Measurements from ENCODE around the gene CLCN6.

CLCN6 gene

DNA sequence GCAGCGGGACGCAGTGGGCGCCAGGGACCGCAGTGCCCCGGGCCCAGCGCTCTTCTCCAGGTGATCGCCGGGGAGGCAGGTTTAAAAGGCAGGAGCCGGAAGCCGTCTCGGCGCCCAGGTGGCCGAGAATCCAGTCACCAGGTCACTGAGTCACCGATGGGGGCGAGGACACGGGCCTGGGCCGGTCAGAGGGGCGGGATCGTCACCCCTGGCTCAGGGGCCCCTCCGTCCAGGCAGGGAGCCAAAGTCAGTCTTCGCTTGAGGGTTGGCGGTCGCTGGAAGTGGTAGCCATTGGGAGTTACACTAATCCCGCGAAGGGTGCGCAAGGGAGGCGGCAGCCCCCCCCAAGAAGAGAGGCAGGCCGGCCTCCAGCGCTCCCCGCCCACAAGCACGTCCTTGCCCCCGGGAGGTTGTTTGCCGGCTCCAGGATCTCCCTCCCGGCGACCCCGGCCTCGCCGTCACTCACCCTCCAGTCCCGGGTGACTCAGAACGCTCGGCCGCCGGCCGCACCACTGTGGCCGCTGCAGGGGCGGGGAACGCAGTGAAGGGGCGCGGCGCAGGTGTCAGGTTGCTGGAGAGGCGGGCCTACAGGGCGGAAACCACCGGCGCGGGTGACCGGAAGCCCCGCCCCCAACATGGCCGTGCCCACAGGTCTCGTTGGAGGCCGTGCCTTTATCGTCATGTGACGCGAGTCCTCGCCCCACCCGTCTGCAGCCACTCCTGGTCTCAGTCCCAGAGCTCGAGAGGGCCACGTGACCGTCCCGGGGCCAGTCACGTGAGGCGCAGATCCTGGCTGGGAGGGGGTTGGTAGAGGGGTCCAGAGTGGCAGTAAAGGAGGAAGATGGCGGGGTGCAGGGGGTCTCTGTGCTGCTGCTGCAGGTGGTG lies at the start of gene CLCN6, which contains the start of gene MTHFR:
TSS of gene CLCN6 (plus strand) at position 770 of the 885 bp plus-strand sequence. CDS start at position 842, 72 bp downstream.
TSS of gene MTHFR (minus strand) at position 543 of the 885 bp plus-strand sequence. CDS start 2,848 bp downstream, outside the sequence.
- peak; percentile 97 for DNase-seq

GRCh38 chr1:11757047-11757446 lies 48.9 kb upstream of the CLCN6 start:
- DNase-seq = no peak

GRCh38 chr1:11759791-11760190 lies 46.2 kb upstream of the CLCN6 start:
- no peak for DNase-seq

GRCh38 chr1:11761285-11761684 lies 44.7 kb upstream of the CLCN6 start:
- no peak for DNase-seq

- no peak for DNase-seq
These were observed 44.0 kb upstream of the CLCN6 start, which contains the start of gene C1orf167 for GRCh38 chr1:11761988-11762406. Gene C1orf167 (plus strand): TSS chr1:11762193. CDS start chr1:11764401, 2,208 bp downstream.

DNA sequence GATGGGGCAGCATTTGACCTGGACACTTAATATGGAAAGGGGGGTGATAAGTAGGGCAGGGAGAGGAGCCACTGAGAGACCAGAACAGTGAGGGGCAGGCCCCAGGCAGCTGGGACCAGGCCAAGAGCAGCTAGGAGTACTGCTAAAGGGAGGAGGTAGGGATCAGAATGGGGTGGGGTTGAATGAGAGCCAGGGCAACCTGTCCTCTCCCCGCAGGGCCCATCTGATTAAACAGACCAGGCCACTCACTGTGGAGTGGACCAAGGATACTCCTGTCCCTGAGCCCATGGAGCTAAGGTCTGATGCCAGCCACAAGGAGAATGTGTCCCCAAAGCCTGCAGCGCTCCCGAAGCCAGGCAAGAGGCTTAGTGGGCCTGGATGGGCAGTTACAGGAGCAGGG lies 41.9 kb upstream of the CLCN6 start:
- no peak for DNase-seq

DNA sequence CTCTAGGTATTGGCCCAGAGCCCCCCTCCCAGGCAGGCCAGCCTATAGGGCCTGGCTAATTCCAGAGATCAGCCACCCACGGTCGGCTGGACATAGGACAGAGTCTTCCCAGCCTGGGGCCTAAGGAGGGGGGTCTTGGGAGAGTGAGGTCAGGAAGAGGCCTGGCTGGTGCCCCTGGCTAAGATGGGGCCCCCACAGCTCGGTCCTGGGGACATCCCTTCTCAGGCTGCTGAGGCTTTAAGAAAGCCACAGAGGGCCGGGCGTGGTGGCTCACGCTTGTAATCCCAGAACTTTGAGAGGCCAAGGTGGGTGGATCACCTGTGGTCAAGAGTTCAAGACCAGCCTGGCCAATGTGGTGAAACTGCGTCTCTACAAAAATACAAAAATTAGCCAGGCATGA lies 41.5 kb upstream of the CLCN6 start:
- DNase-seq = no peak

GRCh38 chr1:11765661-11766428 lies 40.1 kb upstream of the CLCN6 start:
- DNase-seq = no peak

DNA sequence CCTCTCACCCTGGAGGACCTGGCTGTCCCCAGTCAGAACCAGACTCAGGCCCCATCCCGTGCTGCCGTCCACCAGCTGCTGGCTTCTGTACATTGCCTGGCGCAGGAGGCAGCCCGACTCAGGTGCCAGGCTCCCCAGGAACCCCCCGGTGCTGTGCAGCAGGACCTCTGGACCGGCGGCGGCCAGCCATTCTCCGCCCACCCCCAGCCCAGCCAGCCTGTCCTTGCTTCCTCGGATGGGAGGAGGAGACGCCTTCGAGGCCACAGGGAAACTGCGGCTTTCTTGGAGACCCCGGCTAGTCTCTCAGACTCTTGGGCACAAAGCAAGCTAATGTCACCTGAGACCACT lies 39.6 kb upstream of the CLCN6 start:
- no peak for DNase-seq

GRCh38 chr1:11767922-11768704 lies 37.9 kb upstream of the CLCN6 start:
- no peak for DNase-seq

DNA sequence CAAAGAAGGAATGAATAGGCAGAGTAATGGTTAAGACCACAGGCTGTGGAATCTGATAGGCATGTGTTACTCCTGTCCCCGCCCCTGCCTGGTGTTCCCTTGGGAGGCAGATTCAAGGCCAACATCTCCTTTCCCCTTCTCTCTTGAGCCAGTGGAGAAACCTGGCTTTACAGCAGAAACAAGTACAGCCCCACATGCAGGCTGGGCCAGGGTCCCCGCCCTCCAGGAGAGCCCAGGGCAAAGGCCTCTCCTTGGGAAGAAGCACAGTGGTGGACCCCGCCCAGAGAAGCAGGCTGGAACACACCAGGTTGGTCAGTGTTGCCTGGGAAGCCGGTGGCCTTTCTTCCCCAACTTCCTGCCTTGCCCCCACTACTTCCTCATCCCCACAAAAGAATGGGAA lies 37.2 kb upstream of the CLCN6 start:
- DNase-seq = no peak

GRCh38 chr1:11769274-11769673 lies 36.7 kb upstream of the CLCN6 start:
- DNase-seq = no peak

- no peak for DNase-seq
These were observed 36.0 kb upstream of the CLCN6 start for GRCh38 chr1:11770011-11770410.

- no peak for DNase-seq
These were observed 34.4 kb upstream of the CLCN6 start for GRCh38 chr1:11771481-11772043.

DNA sequence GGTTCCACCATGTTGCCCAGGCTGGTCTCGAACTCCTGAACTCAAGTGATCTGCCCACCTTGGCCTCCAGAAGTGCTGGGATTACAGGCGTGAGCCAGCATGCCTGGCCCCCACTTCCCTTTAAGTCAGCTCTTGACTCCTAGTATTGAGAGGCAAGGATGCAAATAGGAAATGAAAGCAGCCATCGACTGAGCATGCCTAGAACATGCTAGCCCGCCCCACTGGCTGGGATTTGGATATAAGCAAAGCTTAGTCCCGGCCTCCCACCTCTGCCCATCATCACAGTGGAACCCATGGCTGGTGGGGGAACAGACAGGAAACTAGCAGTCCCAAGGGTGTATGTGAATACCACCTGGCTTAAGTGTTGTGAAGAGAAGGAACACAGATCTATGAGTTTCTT lies 33.5 kb upstream of the CLCN6 start:
- DNase-seq = no peak

DNA sequence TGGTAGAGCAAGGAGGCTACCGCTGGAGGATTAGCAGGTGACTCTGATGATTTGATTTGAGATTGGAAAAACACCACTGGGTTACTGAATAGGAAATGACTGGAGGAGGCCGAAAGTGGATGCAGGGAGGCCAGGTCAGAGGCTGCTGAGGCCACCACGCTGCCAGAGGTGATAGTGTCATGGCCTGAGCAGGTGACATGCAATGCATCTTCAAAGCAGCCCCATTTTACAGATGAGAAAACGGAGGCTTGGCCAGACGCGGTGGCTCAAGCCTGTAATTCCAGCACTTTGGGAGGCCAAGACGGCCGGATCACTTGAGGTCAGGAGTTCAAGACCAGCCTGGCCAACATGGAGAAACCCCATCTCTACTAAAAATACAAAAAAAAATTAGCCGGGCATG lies 31.2 kb upstream of the CLCN6 start:
- no peak for DNase-seq

DNA sequence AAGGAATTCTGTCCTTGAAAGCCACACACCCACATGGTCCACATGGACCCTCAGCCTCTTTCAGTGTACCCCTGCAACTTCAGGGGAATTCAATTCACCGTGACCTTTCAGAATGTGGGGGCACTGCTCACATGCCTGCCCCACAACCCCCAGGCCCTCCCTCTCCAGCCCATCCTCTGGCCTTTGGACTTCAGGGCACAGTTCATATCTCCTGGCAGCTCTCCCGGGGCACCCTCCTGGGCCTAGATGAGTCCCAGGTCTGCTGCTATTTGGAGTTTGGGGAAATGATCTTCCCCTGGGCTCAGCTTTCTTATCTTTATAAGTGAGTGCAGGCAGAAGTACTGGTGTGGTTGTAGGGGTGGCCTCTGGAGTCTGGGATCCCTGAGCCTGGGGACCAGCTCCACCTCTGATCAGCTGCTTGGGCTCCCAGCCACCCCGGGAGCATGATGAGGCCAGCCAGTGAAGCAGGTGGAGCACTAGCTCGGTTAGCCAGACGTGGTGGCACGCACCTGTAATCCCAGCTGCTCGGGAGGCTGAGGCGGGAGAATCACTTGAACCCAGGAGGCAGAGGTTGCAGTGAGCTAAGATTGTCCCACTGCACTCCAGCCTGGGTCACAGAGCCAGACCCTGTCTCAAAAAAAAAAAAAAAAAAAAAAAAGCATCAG lies 28.2 kb upstream of the CLCN6 start:
- DNase-seq = no peak

DNA sequence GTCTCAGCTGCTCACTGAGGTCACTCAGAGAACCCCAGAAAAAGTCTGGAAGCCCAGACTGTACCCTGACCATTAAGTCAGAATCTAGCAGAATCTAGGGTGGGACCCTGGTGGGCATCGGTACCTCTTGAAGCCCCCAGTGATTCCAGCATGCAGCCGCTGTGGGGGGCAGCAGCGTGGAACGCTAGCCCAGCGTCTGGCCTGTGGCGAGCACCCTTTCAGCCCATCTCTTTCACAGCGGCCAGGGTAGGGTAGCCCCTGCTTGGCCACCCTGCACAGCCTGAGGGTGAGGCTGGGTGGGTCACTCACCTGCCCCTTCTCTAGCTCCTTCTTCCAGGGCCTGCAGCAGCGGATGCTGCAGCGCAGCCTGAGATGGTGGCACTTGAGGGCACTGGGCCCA lies 27.7 kb upstream of the CLCN6 start:
- DNase-seq = no peak

DNA sequence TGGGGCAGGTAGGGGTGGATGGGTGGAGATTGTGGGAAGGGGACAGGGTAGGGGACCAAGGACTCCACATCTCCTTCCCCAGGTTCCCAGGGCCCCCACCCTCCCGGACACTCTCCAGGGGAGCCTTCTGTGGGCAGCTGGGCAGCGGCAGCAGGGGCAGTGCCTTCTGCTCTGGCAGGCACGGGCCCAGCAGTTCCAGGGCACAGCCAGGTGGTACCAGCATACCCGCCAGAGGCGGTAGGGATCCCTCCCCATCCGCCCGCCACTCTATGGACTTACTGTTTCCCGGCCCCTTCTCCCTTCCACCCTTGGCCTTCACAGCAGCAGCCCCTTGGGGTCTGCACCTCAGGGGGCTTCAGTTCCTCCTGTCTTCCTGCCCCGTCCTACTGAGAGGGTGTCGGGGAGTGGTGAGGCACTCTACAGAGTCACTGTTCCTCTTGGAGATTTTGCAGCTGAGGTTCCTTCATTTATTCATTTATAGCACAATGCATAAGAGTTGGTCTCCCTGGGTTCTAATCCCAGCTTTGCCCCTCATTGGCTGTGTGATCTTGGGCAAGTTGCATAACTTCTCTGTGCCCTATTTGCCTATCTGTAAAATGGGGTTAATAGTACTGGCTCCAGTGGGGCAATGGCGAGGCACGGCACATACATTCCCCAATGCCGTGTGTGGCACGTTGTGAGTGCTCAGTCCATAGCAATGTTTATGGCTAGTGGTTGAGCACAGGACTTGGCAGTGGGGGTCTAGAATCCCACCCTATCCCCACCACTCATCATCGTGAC lies 27.0 kb upstream of the CLCN6 start:
- no peak for DNase-seq

GRCh38 chr1:11779715-11780379 lies 26.1 kb upstream of the CLCN6 start:
- DNase-seq = no peak

Measured in CD4-positive, alpha-beta T cell treated with Interleukin-4 for 4 hours (primary cell).